ENCODE data around the gene CC2D2B.

The CC2D2B gene

DNA sequence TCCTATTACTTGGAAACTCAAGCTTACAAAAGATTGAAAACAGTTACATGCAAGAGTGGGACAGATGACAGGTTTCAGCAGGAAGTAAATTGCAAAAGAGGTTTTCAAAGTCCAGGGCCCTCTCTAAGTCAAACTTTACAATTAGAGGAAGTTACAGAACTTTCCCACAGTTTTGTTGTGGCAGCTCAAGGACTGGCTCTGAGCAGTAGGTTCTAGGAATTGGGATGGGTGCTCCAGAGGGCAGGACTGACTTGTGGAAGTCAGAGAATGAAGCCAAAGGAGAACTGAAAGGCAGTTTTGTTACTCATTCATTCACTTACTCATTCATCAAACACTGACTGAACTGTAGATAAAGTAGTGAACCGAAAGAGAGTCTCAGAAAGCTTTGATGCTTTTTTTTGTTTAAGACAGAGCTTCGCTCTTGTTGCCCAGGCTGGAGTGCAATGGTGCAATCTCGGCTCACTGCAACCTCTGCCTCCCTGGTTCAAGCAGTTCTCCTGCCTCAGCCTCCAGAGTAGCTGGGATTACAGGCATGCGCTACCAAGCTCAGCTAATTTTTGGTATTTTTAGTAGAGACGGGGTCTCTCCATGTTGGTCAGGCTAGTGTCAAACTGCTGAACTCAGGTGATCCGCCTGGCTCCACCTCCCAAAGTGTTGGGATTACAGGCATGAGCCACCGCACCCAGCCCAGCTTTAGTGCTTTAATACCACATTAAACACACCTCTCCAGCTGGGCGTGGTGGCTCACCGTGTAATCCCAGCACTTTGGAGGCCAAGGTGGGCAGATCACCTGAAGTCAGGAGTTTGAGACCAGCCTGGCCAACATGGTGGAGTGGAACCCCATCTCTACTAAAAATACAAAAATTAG is 68.8 kb downstream of the CC2D2B start:
- H3K27me3 ChIP-seq (ENCODE audit: control insufficient read depth, low read length) = no peaks in the 10 kb centered on the region
- H3K4me1 ChIP-seq (ENCODE audit: control insufficient read depth, low read length) = no peaks in the 10 kb centered on the region
- H3F3A ChIP-seq (ENCODE audit: control insufficient read depth, insufficient read depth) = no peaks in the 10 kb centered on the region
- no peak for TF ChIP-seq EZH2phosphoT487 (IDR thresholded peaks at IDR 0.05; ENCODE audit: borderline replicate concordance, low read length)
- TF ChIP-seq, protein P1, sequence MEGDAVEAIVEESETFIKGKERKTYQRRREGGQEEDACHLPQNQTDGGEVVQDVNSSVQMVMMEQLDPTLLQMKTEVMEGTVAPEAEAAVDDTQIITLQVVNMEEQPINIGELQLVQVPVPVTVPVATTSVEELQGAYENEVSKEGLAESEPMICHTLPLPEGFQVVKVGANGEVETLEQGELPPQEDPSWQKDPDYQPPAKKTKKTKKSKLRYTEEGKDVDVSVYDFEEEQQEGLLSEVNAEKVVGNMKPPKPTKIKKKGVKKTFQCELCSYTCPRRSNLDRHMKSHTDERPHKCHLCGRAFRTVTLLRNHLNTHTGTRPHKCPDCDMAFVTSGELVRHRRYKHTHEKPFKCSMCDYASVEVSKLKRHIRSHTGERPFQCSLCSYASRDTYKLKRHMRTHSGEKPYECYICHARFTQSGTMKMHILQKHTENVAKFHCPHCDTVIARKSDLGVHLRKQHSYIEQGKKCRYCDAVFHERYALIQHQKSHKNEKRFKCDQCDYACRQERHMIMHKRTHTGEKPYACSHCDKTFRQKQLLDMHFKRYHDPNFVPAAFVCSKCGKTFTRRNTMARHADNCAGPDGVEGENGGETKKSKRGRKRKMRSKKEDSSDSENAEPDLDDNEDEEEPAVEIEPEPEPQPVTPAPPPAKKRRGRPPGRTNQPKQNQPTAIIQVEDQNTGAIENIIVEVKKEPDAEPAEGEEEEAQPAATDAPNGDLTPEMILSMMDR (IDR thresholded peaks at IDR 0.05; ENCODE audit: low read depth, low read length, poor library complexity, severe bottlenecking) = no peak
- no peaks in the 10 kb centered on the region for H3K9me2 ChIP-seq (replicated peaks; ENCODE audit: control insufficient read depth, low read length)
- no peak overlapping the region for H3K4me3 ChIP-seq (ENCODE audit: low read length)
- no peak overlapping the region for H3K27ac ChIP-seq (ENCODE audit: low read depth, low read length)
- no peaks in the 10 kb centered on the region for H3K36me3 ChIP-seq (ENCODE audit: control insufficient read depth, low read length)
- H3K79me2 ChIP-seq (ENCODE audit: control insufficient read depth, low read length) = no peaks in the 10 kb centered on the region
- no peaks in the 10 kb centered on the region for H3K9me3 ChIP-seq (ENCODE audit: control insufficient read depth, insufficient read depth, low read length)
- no peaks in the 10 kb centered on the region for H4K20me1 ChIP-seq (ENCODE audit: control insufficient read depth, insufficient read depth, low read depth, low read length)
- H3K4me2 ChIP-seq (ENCODE audit: low read length) = no peak overlapping the region

DNA sequence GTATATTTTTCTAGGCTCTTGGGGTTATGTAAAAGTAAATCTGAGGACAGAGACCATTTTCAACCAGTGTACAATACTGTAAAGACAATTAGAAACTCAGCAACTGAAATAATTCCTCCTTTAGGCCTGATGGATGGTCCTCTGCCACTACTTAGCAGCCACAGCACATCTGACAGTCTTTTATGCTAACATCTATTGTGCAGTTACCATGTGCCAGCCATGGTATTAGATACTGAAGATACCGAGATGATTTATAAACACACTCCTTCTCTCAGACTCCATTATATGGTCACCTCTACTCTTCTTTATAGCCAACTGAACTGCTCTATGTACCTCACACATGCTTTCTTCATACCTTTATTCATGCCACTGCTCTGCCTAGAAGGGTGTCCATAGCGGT is 74.4 kb downstream of the CC2D2B start:
- Histone ChIP-seq H4K20me1 (ENCODE audit: control insufficient read depth, insufficient read depth, low read depth, low read length) (no peaks in the 10 kb centered on the region), H3K4me2 (ENCODE audit: low read length) (no peak overlapping the region), H3K9me2 (replicated peaks; ENCODE audit: control insufficient read depth, low read length) (no peaks in the 10 kb centered on the region), H3K79me2 (ENCODE audit: control insufficient read depth, low read length) (no peaks in the 10 kb centered on the region), H3K27me3 (ENCODE audit: control insufficient read depth, low read length) (no peaks in the 10 kb centered on the region), H3K9me3 (ENCODE audit: control insufficient read depth, insufficient read depth, low read length) (no peaks in the 10 kb centered on the region), H3K36me3 (ENCODE audit: control insufficient read depth, low read length) (no peaks in the 10 kb centered on the region), H3K4me3 (ENCODE audit: low read length) (no peak overlapping the region), H3K27ac (ENCODE audit: low read depth, low read length) (no peak overlapping the region), H3F3A (ENCODE audit: control insufficient read depth, insufficient read depth) (no peaks in the 10 kb centered on the region), H3K4me1 (ENCODE audit: control insufficient read depth, low read length) (no peaks in the 10 kb centered on the region)
- TF ChIP-seq, protein P1 (IDR thresholded peaks at IDR 0.05; ENCODE audit: low read depth, low read length, poor library complexity, severe bottlenecking) = no peak
- no peak for TF ChIP-seq EZH2phosphoT487 (IDR thresholded peaks at IDR 0.05; ENCODE audit: borderline replicate concordance, low read length)

DNA sequence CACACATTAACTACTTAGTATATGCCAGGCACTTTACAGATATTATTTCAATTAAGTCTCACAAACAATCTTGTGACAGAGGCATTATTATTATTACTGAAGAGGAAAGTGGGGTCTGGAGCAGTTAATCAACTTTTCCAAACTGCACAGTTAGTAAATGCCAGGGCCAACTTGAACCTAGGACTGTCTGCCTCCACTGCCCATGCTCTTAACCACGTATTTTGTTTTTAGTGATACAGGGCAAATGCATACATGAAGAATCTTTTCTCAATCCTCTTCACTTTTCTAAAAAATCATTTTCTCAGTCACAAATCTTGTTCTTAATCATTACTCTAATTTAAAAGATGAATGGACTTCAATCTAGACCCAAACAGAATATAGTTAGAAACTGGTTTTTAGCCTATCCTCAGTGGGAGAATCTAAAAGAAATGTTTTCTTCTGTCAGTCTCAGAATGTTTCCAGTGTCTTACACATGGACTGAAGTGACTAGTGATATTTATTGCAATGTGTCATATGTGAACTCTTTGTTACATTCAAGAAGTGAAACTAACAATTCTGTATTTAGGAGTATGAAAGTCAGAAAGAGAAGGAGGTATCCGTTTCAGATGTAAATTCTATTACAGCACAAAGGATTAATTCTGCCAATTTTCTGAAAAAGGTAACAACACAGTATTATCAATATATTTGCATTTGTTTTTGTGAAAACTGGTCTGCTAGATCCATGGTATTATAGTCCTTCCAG is 80.1 kb downstream of the CC2D2B start:
- H3K36me3 ChIP-seq (ENCODE audit: control insufficient read depth, low read length) = no peaks in the 10 kb centered on the region
- peak overlapping the region; percentile 49 for H3K4me3 ChIP-seq (ENCODE audit: low read length)
- H3K27ac ChIP-seq (ENCODE audit: low read depth, low read length) = peak overlapping the region; percentile 32; the same call in 1 of the 2 replicates
- no peak for TF ChIP-seq EZH2phosphoT487 (IDR thresholded peaks at IDR 0.05; ENCODE audit: borderline replicate concordance, low read length)
- TF ChIP-seq, protein P1 (IDR thresholded peaks at IDR 0.05; ENCODE audit: low read depth, low read length, poor library complexity, severe bottlenecking) = no peak
- no peaks in the 10 kb centered on the region; the same call in 1 of the 2 replicates for H3K27me3 ChIP-seq (ENCODE audit: control insufficient read depth, low read length)
- no peaks in the 10 kb centered on the region for H3K9me3 ChIP-seq (ENCODE audit: control insufficient read depth, insufficient read depth, low read length)
- peaks cover 16% of the 10 kb centered on the region for H3K4me1 ChIP-seq (ENCODE audit: control insufficient read depth, low read length)
- no peaks in the 10 kb centered on the region for H3K9me2 ChIP-seq (replicated peaks; ENCODE audit: control insufficient read depth, low read length)
- no peaks in the 10 kb centered on the region for H4K20me1 ChIP-seq (ENCODE audit: control insufficient read depth, insufficient read depth, low read depth, low read length)
- H3F3A ChIP-seq (ENCODE audit: control insufficient read depth, insufficient read depth) = no peaks in the 10 kb centered on the region
- peak overlapping the region; percentile 71 for H3K4me2 ChIP-seq (ENCODE audit: low read length)
- H3K79me2 ChIP-seq (ENCODE audit: control insufficient read depth, low read length) = no peaks in the 10 kb centered on the region

Measured in DOHH2 (cell line).